GM13977 (cell line): Measurements from ENCODE around the gene GDPD5.

Source experiments
- DNase-seq: peaks from one replicate; pipeline ENCODE4 v3.0.0; 2012; ENCODE audit warnings: low spot score
- in situ Hi-C: fragments of 300-500 bp; cut with MboI; formaldehyde crosslinking; loops from one replicate; pipeline ENCODE4 v1.12.0; 2022; ENCODE audit warnings: low sequenced_read_pairs, low pct_unique_long_range_greater_than_20kb, mixed read lengths, inconsistent platforms; ENCODE audit not compliant: unreplicated experiment
- TF ChIP-seq, protein P1 (sequence below): IDR thresholded peaks from 2 replicates; pipeline ENCODE4 v1.5.1; 2012; ENCODE audit warnings: mild to moderate bottlenecking, control low read depth; ENCODE audit not compliant: insufficient read depth; ENCODE audit errors: extremely low read depth, missing control alignments

Gene GDPD5

DNA sequence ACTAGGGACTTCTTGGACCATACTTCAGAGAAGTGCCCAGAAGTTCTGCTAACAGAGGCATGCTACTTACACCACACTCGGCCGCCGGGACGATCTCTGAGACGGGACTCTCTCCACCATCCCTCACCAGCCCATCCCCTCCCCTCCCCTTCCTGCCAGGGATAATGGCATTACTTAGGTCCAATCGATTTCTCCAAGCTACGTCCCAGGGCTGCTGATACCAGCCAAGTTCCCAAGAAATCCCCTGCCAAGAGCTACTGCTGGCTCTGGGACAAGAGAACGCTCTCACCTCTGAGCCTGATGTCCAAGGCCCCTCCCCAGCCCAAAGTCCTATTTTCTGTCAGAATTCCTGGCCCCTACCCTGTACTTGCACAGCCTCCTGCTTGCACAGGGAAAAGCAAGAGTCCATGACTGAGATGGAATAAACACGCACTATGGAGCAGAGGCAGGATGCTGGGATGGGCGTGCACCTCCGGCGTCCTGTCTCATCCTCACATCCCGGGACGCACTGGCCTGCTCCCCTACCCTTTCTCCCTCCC is 42.7 kb downstream of the GDPD5 start:
- in situ Hi-C loops: no loop called here
- TF ChIP-seq, protein P1, sequence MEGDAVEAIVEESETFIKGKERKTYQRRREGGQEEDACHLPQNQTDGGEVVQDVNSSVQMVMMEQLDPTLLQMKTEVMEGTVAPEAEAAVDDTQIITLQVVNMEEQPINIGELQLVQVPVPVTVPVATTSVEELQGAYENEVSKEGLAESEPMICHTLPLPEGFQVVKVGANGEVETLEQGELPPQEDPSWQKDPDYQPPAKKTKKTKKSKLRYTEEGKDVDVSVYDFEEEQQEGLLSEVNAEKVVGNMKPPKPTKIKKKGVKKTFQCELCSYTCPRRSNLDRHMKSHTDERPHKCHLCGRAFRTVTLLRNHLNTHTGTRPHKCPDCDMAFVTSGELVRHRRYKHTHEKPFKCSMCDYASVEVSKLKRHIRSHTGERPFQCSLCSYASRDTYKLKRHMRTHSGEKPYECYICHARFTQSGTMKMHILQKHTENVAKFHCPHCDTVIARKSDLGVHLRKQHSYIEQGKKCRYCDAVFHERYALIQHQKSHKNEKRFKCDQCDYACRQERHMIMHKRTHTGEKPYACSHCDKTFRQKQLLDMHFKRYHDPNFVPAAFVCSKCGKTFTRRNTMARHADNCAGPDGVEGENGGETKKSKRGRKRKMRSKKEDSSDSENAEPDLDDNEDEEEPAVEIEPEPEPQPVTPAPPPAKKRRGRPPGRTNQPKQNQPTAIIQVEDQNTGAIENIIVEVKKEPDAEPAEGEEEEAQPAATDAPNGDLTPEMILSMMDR: no peak
- no peak for DNase-seq

DNA sequence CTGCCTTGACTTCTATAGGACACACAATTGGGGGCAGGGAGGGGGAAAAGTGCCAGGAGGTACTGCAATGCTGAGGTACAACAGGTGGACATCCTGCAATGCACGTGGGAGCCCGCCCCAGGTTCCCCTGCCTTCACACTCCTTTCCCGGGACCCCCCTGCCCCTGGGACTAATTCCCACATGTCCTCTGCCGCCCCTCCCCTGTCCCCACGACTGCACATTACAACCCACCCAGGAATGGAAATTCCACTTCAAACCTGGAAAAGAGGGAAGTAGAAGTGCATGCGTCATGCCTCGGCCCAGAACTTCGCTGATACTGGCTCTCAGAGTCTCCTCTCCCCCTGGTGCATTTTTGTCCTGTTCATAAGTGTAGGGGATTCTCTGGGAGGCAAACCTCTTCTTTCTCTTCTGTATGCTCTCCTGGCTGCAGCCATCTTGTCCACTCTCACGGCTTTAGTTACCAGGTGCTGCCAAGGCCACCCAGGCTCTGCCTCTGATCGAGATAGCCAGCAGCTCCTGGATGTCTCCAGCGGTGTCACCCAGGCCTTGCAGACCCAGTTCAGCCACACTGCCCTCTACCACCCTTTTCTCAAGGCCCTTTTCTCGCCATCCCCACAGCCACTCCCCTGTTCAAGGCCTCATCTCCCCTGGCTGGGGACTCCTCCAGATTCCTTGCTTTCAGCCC is 43.7 kb downstream of the GDPD5 start:
- TF ChIP-seq, protein P1: no peak
- no peak for DNase-seq
- in situ Hi-C loops: no loop called here

DNA sequence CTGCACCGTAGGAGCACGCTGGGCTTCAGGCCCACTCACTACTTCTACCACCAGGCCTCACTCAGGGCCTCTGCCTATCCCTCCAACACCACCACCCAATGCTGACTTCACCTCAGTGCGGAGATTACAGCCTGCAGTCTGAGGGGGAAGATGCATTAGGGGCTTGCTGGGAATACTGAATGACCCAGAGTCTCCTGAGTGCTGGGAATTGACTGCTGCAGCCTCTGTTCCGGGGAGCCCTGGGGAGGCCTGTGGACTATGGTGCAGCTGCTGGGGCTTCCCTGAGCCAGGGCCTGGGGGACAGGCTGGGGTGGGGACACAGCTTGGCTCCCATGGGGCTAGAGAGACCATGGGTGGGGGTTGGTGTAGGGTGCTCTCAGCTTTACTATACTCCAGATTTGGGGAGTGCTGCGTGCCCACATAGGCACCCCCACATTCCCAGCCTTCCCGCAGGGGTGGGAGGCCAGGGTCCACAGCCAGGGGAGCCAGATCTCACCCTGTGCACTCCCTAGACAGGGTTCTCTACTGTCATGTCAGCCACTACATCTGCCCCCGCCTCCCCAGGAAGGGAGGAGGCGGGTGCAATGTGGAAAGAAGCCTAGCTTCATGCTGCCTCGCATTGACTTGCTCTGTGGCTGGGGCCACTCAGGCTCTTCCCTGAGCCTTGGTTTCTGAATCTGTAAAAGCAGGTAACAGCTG is 44.4 kb downstream of the GDPD5 start:
- in situ Hi-C loops: no loop called here
- TF ChIP-seq, protein P1: no peak
- DNase-seq: no peak

DNA sequence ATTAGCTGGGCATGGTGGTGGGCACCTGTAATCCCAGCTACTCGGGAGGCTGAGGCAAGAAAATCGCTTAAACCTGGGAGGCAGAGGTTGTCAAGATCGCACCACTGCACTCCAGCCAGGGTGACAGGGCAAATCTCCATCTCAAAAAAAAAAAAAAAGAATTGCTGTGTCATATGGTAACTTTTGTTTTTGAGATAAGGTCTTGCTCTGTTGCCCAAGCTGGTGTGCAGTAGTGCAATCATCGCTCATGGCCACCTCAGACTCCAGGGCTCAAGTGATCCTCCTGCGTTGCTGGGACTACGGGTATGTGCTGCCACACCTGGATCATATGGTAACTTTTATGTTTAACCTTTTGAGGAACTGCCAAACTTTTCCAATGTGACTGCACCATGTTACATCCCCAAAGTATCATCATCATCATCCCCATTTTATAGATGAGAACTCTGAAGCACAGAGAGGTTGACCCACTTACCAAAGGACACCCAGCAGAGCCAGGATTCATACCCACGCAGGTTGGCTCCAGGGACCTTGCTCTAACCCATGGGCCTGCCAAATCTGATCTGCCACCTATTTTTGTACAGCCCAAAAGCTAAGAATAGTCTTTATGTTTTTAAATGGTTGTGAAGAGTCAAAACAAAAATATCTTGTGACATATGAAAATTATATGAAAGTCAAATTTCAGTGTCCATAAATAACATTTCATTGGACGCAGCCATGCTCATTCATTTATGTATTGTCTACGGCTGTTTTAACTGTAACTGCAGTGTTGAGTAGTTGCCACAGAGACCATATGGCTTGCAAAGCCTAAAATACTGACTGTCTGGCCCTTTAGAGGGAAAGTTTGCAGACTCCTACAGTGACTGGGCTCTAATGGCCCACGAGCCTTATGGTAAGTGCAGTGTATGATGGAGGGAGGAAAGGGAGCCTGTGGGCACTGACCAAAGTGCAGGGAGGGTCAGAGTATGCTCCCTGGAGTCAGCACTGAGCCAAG is 45.3 kb downstream of the GDPD5 start:
- TF ChIP-seq, protein P1: no peak
- in situ Hi-C loops: no loop called here
- DNase-seq: no peak

DNA sequence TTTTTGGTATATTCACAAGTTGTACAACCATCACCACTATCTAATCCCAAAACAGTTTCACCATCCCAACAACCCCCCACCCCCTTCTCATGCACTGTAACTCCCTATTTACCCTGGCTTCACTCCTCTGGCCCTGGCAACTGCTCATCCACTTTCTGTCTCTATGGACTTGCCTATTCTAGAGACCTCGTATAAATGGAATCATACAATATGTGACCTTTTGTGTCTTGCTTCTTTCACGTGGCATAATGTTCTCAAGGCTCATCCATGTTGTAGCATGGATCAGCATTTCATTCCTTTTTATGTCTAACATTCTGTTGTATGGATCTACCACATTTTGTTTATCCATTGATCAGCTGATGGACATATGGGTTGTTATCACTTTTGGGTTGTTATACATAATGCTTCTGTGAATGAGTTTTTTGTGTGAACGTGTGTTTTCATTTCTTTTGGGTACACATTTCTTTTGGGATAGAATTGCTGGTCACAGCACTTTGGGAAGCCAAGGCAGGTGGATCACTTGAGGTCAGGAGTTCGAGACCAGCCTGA is 46.1 kb downstream of the GDPD5 start:
- in situ Hi-C loops: no loop called here
- no peak for DNase-seq
- TF ChIP-seq, protein P1: no peak
